GM19455 (cell line): ENCODE data around the gene DVL3.

Source experiments
- ATAC-seq: cut with Tn5 transposase; IDR thresholded peaks from one replicate; pipeline ENCODE4 v1.9.1; 2021; ENCODE audit not compliant: unreplicated experiment

The DVL3 gene

DNA sequence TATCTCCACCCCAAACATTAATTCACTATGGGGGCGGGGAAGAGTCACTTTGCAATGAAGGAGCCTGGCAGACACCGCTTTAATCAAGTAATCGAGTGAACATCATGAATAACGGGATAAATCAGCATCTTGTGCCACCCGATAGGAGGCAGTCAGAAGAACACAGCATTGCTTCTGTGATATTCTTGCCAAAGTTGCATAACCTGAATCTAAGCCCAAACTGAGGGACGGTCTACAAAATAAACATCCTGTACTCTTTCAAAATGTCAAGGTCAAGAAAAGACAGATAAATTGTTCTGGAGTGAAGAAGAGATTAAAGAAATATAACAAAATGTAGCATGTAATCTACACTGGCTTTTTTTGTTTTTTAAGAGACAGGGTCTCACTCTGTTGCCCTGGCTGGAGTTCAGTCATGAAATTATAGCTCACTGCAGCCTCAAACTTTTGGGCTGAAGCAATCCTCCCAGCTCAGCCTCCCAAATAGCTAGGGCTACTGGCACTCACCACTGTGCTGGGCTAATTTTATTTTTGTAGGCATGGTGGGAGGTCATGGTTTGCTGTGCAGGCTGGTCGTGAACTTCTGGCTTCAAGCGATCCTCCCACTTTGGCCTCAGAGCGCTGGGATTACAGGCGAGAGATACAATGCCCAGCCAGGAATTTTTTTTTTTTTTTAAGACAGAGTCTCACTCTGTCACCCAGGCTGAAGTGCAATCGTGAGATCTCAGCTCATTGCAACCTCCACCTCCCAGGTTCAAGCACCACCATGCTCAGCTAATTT, 54.2 kb downstream of the DVL3 start:
- no peak for ATAC-seq

DNA sequence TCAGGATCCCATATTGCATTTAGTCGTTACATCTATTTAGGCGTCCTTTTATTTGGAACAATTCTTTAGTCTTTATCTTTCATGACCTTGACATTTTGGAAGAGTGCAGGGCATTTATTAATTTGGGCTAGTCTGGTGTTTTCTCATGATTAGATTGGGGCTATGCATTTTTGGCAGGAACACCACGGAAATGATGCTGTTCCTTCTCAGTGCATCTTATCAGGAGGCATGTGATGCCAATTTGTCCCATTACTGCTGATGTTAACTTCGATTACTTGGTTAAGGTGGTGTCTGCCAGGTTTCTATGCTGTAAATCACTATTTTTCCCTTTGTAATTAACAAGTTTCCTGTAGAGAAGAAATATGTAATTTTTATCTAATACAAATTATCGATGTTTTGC, 56.1 kb downstream of the DVL3 start:
- ATAC-seq, result no peak

DNA sequence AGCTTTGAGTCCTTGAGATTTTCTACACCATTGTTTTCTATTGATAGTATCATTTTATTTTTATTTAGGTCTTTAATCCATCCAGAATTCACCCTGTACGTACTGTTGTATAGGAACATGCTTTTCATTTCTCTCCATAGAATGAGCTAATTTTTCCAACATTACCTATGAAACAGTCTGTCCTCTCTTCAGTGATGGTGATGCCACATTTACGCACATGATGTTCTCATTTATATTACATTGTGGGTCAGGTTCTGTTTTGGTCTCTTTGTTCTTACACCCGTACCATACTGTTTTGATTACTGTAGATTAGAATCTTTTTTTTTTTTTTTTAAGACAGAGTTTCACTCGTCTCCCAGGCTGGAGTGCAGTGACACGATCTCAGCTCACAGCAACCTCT, 56.5 kb downstream of the DVL3 start:
- ATAC-seq, result no peak

DNA sequence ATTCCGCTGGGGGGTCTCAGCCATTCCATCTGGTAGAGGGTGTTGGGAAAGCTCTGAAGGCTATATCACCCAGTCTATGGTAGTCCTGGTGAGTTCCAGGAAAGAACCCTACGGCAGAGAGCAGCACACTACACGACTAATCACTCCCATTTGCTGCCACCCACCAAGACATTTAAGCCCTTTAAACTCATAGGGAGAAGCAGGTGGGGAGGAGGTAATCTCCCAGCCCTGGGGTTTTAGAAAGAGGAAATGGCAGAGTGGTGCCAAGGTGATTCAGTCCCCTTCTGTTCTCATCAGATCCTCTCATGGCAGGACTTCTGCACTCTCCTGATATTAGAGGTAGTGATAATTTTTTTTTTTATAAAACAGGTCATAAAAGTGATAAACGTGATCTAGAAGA, 63.6 kb downstream of the DVL3 start:
- no peak for ATAC-seq

- no peak for ATAC-seq
Observed at GRCh38 chr3:184222521-184222920, 67.3 kb downstream of the DVL3 start.
